Thymus (tissue), 11 donors: Measurements from ENCODE around the gene GALR3. TPM values are rescaled to one million over a fixed set of nuclear protein-coding genes. Genes with fewer than 3 reads are reported as not detected.
A peak's percentile ranks its signal among the peaks of the same experiment; 100 is the strongest.

Experiments
- DNase-seq, 9 donors: peaks; one replicate each; pipeline ENCODE4 v3.0.0-alpha.2; 2013; ENCODE audit warnings: low spot score in 9 of 9, low read depth in 6 of 9, missing footprints in 1 of 9
- H3K27ac ChIP-seq, 2 donors: one replicate each; pipeline ENCODE4 v1.5.1; 2013; ENCODE audit warnings: control low read depth in 1 of 2, low read depth in 1 of 2, low read length in 1 of 2, mild to moderate bottlenecking in 1 of 2, moderate library complexity in 1 of 2
- H3K27me3 ChIP-seq, 2 donors: one replicate each; pipeline ENCODE4 v1.5.1; 2013; ENCODE audit warnings: low read length in 1 of 2; ENCODE audit not compliant: control insufficient read depth in 2 of 2, insufficient read depth in 1 of 2
- H3K36me3 ChIP-seq, 2 donors: one replicate each; pipeline ENCODE4 v1.5.1; 2013; ENCODE audit warnings: low read length in 1 of 2, mild to moderate bottlenecking in 1 of 2, moderate library complexity in 1 of 2; ENCODE audit not compliant: control insufficient read depth in 2 of 2, insufficient read depth in 2 of 2
- H3K4me1 ChIP-seq, 2 donors: one replicate each; pipeline ENCODE4 v1.5.1; 2013; ENCODE audit warnings: low read length in 2 of 2; ENCODE audit not compliant: control insufficient read depth in 2 of 2, insufficient read depth in 2 of 2
- H3K4me3 ChIP-seq, 2 donors: one replicate each; pipeline ENCODE4 v1.5.1; 2013; ENCODE audit warnings: low read length in 2 of 2, control low read depth in 1 of 2, mild to moderate bottlenecking in 1 of 2
- H3K9me3 ChIP-seq, 2 donors: one replicate each; pipeline ENCODE4 v1.5.1; 2013; ENCODE audit warnings: low read length in 1 of 2, mild to moderate bottlenecking in 1 of 2; ENCODE audit not compliant: control insufficient read depth in 2 of 2, insufficient read depth in 1 of 2
- WGBS: extraction: QIAGEN DNeasy Blood & Tissue Kit; methylation state at CpG from one replicate; pipeline ENCODE4 v1.1.7; 2013; 5-methylcytosine and 5-hydroxymethylcytosine counted together
- polyA plus RNA-seq: library from polyadenylated mRNA; stranded (reverse); fragments of 200-250 nt; gene quantifications from one replicate; pipeline ENCODE4 v1.2.3, GENCODE V29; 2013
- total RNA-seq: library from RNA; stranded (reverse); fragments of 120-200 nt; gene quantifications from one replicate; pipeline ENCODE4 v1.2.4, GENCODE V29; 2013
- donor health status: healthy.

The GALR3 gene
- total and polyA plus RNA-seq, 2 donors: not detected

GRCh38 chr22:37801946-37802309, 21.3 kb upstream of the GALR3 start:
- peak overlapping the region in 1 of 2 donors; percentile 60 for H3K4me3 ChIP-seq
- H3K9me3 ChIP-seq: peaks cover 1 to 4% of the 10 kb centered on the region in 2 donors
- 2% methylated on average over 13 of the region's 13 CpGs for WGBS
- peaks cover 10 to 71% of the 10 kb centered on the region in 2 donors for H3K27me3 ChIP-seq
- peaks cover 15 to 44% of the 10 kb centered on the region in 2 donors for H3K4me1 ChIP-seq
- no peak overlapping the region for H3K27ac ChIP-seq
- no peaks in the 10 kb centered on the region for H3K36me3 ChIP-seq
- DNase-seq: no peak

GRCh38 chr22:37802310-37803194, 20.6 kb upstream of the GALR3 start:
- Histone ChIP-seq H3K4me3 (peak overlapping the region; percentile 41 to 60), H3K36me3 (no peaks in the 10 kb centered on the region), H3K9me3 (peaks cover 1 to 4% of the 10 kb centered on the region in 2 donors), H3K27ac (no peak overlapping the region), H3K4me1 (peaks cover 15 to 50% of the 10 kb centered on the region in 2 donors), H3K27me3 (peaks cover 10 to 77% of the 10 kb centered on the region in 2 donors)
- peak in 1 of 9 donors; percentile 56 for DNase-seq
- 1% methylated on average over 63 of the region's 63 CpGs for WGBS

- H3K27ac ChIP-seq: no peak overlapping the region
- WGBS: 41% methylated on average over 16 of the region's 16 CpGs
- H3K36me3 ChIP-seq: peaks cover 0 to under 1% of the 10 kb centered on the region in 2 donors
- peak overlapping the region in 1 of 2 donors; percentile 60 for H3K4me3 ChIP-seq
- H3K4me1 ChIP-seq: peaks cover 17 to 55% of the 10 kb centered on the region in 2 donors
- H3K27me3 ChIP-seq: peaks cover 10 to 79% of the 10 kb centered on the region in 2 donors
- no peak for DNase-seq
- peaks cover 1 to 4% of the 10 kb centered on the region in 2 donors for H3K9me3 ChIP-seq
Measured at GRCh38 chr22:37803195-37803638, 20.0 kb upstream of the GALR3 start.

GRCh38 chr22:37803639-37804351, 19.4 kb upstream of the GALR3 start:
- WGBS: 80% methylated on average over 34 of the region's 34 CpGs
- H3K36me3 ChIP-seq: peaks cover 0 to 3% of the 10 kb centered on the region in 2 donors
- peaks cover 1 to 4% of the 10 kb centered on the region in 2 donors for H3K9me3 ChIP-seq
- no peak overlapping the region for H3K27ac ChIP-seq
- no peak for DNase-seq
- peaks cover 10 to 83% of the 10 kb centered on the region in 2 donors for H3K27me3 ChIP-seq
- peaks cover 20 to 58% of the 10 kb centered on the region in 2 donors for H3K4me1 ChIP-seq
- H3K4me3 ChIP-seq: peak overlapping the region; percentile 56 to 61

- H3K4me1 ChIP-seq: peaks cover 20 to 58% of the 10 kb centered on the region in 2 donors
Measured at GRCh38 chr22:37804352-37804880, 18.8 kb upstream of the GALR3 start.

GRCh38 chr22:37804881-37805809, 18.0 kb upstream of the GALR3 start:
- Histone ChIP-seq H3K27ac (peak overlapping the region; percentile 55 to 85), H3K36me3 (peaks cover 0 to 7% of the 10 kb centered on the region in 2 donors), H3K4me1 (peaks cover 20 to 58% of the 10 kb centered on the region in 2 donors), H3K27me3 (peaks cover 10 to 93% of the 10 kb centered on the region in 2 donors), H3K4me3 (peak overlapping the region; percentile 56 to 61), H3K9me3 (peaks cover 1 to 4% of the 10 kb centered on the region in 2 donors)
- 4% methylated on average over 86 of the region's 87 CpGs for WGBS
- DNase-seq: peak in 4 of 9 donors; percentile 57 to 82 (median 73)

More at GRCh38 chr22:37804352-37804880, 18.8 kb upstream of the GALR3 start:
- Histone ChIP-seq H3K36me3 (peaks cover 0 to 3% of the 10 kb centered on the region in 2 donors), H3K27me3 (peaks cover 10 to 90% of the 10 kb centered on the region in 2 donors), H3K27ac (peak overlapping the region in 1 of 2 donors; percentile 40), H3K9me3 (peaks cover 1 to 4% of the 10 kb centered on the region in 2 donors), H3K4me3 (peak overlapping the region; percentile 56 to 61)
- 5% methylated on average over 29 of the region's 29 CpGs for WGBS
- DNase-seq: peak in 1 of 9 donors; percentile 28

GRCh38 chr22:37805810-37806277, 17.3 kb upstream of the GALR3 start:
- Histone ChIP-seq H3K27ac (peak overlapping the region in 1 of 2 donors; percentile 48), H3K36me3 (peaks cover 0 to 8% of the 10 kb centered on the region in 2 donors), H3K9me3 (peaks cover 1 to 4% of the 10 kb centered on the region in 2 donors), H3K27me3 (peaks cover 10 to 89% of the 10 kb centered on the region in 2 donors), H3K4me1 (peaks cover 20 to 58% of the 10 kb centered on the region in 2 donors), H3K4me3 (peak overlapping the region; percentile 56 to 61)
- DNase-seq: peak in 1 of 9 donors; percentile 26
- 39% methylated on average over 10 of the region's 10 CpGs for WGBS
